HFF-Myc (cell line): ENCODE measurements around the gene SPTBN1.

Source experiments
- DNase-seq: peaks from one replicate; pipeline ENCODE4 v3.0.0-alpha.2; 2011; ENCODE audit warnings: low read depth; ENCODE audit errors: extremely low read depth
- H3K4me3 ChIP-seq: replicated peaks from 2 replicates; pipeline ENCODE4 v1.5.1; 2011; ENCODE audit warnings: low read depth, mild to moderate bottlenecking, control low read depth, low read length
- TF ChIP-seq, protein P1 (sequence below): IDR thresholded peaks from 2 replicates; pipeline ENCODE4 v1.5.1; 2012; ENCODE audit warnings: mild to moderate bottlenecking, low read depth, low read length, control low read depth; ENCODE audit errors: missing control alignments

SPTBN1 gene

GRCh38 chr2:54586494-54586893, 130.4 kb downstream of the SPTBN1 start:
- TF ChIP-seq, protein P1, sequence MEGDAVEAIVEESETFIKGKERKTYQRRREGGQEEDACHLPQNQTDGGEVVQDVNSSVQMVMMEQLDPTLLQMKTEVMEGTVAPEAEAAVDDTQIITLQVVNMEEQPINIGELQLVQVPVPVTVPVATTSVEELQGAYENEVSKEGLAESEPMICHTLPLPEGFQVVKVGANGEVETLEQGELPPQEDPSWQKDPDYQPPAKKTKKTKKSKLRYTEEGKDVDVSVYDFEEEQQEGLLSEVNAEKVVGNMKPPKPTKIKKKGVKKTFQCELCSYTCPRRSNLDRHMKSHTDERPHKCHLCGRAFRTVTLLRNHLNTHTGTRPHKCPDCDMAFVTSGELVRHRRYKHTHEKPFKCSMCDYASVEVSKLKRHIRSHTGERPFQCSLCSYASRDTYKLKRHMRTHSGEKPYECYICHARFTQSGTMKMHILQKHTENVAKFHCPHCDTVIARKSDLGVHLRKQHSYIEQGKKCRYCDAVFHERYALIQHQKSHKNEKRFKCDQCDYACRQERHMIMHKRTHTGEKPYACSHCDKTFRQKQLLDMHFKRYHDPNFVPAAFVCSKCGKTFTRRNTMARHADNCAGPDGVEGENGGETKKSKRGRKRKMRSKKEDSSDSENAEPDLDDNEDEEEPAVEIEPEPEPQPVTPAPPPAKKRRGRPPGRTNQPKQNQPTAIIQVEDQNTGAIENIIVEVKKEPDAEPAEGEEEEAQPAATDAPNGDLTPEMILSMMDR: no peak
- no peak overlapping the region for H3K4me3 ChIP-seq
- DNase-seq: no peak

- TF ChIP-seq, protein P1: no peak
- DNase-seq: no peak
- no peak overlapping the region for H3K4me3 ChIP-seq
Observed at GRCh38 chr2:54587171-54588016, 131.3 kb downstream of the SPTBN1 start.

GRCh38 chr2:54588244-54588899, 132.2 kb downstream of the SPTBN1 start:
- no peak overlapping the region for H3K4me3 ChIP-seq
- TF ChIP-seq, protein P1: no peak
- DNase-seq: no peak

DNA sequence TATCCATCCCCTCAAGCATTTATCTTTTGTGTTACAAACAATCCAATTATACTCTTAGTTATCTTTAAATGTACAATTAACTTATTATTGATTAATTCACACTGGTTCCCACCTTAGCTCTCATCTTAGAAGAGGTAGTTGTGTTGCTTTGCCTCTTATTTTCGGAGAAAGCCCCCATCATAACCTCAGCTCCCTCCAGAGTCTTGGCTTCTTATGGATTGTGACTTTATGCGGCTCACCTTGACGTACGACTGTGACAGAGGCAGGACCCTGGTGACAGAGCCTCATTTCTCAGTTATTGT, 132.9 kb downstream of the SPTBN1 start:
- no peak for DNase-seq
- TF ChIP-seq, protein P1: no peak
- H3K4me3 ChIP-seq: no peak overlapping the region

DNA sequence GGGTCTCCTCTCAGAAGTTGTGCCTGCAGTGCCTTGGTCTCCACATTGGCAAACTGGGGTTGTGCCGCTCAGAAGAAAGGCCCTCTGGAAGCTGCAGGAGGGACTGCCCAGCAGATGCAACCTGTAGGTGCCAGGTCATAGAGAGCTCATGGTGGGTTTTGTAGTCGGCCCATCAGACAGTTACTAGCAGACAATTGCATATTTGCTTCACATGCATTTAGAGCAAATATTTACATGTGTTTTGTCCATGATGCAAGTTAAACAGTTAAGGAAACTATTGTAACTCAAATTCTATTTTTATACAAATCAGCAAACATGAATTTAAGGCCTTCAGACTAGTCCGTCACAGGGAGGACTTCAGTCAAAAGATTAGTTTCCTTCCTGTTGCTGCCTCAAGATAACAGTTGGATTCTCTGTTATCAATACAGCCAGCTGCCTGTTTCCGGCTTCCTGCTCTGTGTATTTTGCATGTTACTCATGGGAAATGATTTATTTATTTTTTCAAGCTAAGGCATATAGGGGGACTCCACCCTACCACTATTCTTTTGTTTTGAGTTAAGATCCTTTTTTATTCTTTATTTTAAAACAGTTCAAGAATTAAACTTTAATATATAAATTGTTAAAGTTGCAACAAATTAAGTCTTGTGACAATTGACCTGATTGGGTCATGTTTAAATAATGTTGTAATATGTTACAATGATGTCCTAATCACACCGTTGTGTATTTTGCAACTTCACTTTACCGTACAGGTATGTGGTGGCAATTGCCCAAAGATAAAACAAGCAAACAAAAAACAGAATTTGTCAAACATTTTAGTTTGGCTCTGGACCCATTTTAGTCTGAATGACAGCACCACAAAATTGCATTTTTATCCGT, 133.5 kb downstream of the SPTBN1 start:
- no peak for DNase-seq
- no peak overlapping the region for H3K4me3 ChIP-seq
- TF ChIP-seq, protein P1: no peak

- TF ChIP-seq, protein P1: no peak
- H3K4me3 ChIP-seq: no peak overlapping the region
- DNase-seq: no peak
Observed at GRCh38 chr2:54590216-54591120, 134.3 kb downstream of the SPTBN1 start.
